HUES64 (cell line): Measurements from ENCODE around the gene MNT.

ENCODE experiments used
- H3K27ac ChIP-seq: 2 replicates; pipeline ENCODE4 v1.7.0; 2013; ENCODE audit warnings: low read depth, low read length, inconsistent platforms
- H3K27me3 ChIP-seq: 2 replicates; pipeline ENCODE4 v1.6.1; 2013; ENCODE audit warnings: mild to moderate bottlenecking, low read length; ENCODE audit not compliant: insufficient read depth
- H3K36me3 ChIP-seq: 2 replicates; pipeline ENCODE4 v1.6.1; 2013; ENCODE audit warnings: mild to moderate bottlenecking, low read length; ENCODE audit not compliant: insufficient read depth
- H3K4me1 ChIP-seq: 2 replicates; pipeline ENCODE4 v1.6.1; 2013; ENCODE audit warnings: mild to moderate bottlenecking, low read length, moderate library complexity; ENCODE audit not compliant: insufficient read depth
- H3K4me3 ChIP-seq: 2 replicates; pipeline ENCODE4 v1.5.1; 2013; ENCODE audit warnings: mild to moderate bottlenecking, low read length, moderate library complexity
- H3K9ac ChIP-seq: 2 replicates; pipeline ENCODE4 v1.6.1; 2013; ENCODE audit warnings: mild to moderate bottlenecking, low read depth, low read length
- H3K9me3 ChIP-seq: 2 replicates; pipeline ENCODE4 v1.6.1; 2013; ENCODE audit warnings: low read depth, low read length; ENCODE audit not compliant: insufficient read depth
- WGBS: fragments of 150-250, 120-280 bp; methylation state at CpG from one replicate; pipeline ENCODE4 v1.1.7; 2013; ENCODE audit warnings: missing lambda C conversion rate; 5-methylcytosine and 5-hydroxymethylcytosine counted together

Gene MNT

GRCh38 chr17:2336852-2337543, 63.9 kb downstream of the MNT start, which contains the start of gene SGSM2:
Gene SGSM2 (plus strand): TSS chr17:2337501. CDS start chr17:2337689, 188 bp downstream.
- peaks cover 40% of the 10 kb centered on the region for H3K36me3 ChIP-seq
- H3K27ac ChIP-seq = peak within 1 kb of the TSS; percentile 85; the same call in 1 of the 2 replicates
- no peaks in the 10 kb centered on the region for H3K9me3 ChIP-seq
- no peaks in the 10 kb centered on the region for H3K27me3 ChIP-seq
- 1% methylated on average over 77 of the region's 77 CpGs for WGBS
- peak within 1 kb of the TSS; percentile 97 for H3K9ac ChIP-seq
- H3K4me3 ChIP-seq = peak within 1 kb of the TSS; percentile 97
- H3K4me1 ChIP-seq = peaks cover 19% of the 10 kb centered on the region; the same call in 1 of the 2 replicates

GRCh38 chr17:2336215-2336851, 64.5 kb downstream of the MNT start, which contains the start of gene TSR1:
Gene TSR1 (minus strand): TSS chr17:2336457. CDS start chr17:2336427, 30 bp downstream.
- peak within 1 kb of the TSS; percentile 97 for H3K9ac ChIP-seq
- peak within 1 kb of the TSS; percentile 85 for H3K27ac ChIP-seq
- H3K4me1 ChIP-seq = peaks cover 19% of the 10 kb centered on the region; the same call in 1 of the 2 replicates
- WGBS = under 1% methylated on average over 48 of the region's 48 CpGs
- H3K9me3 ChIP-seq = no peaks in the 10 kb centered on the region
- peak within 1 kb of the TSS; percentile 97 for H3K4me3 ChIP-seq
- peaks cover 42% of the 10 kb centered on the region for H3K36me3 ChIP-seq
- H3K27me3 ChIP-seq = no peaks in the 10 kb centered on the region

- Histone ChIP-seq H3K36me3 (peaks cover 47% of the 10 kb centered on the region), H3K9ac (peak overlapping the region; percentile 97), H3K27me3 (no peaks in the 10 kb centered on the region), H3K4me1 (peaks cover 19% of the 10 kb centered on the region; the same call in 1 of the 2 replicates), H3K9me3 (no peaks in the 10 kb centered on the region), H3K4me3 (peak overlapping the region; percentile 97), H3K27ac (peak overlapping the region; percentile 85)
- WGBS = 3% methylated on average over 17 of the region's 17 CpGs
Observed at GRCh38 chr17:2335726-2336214, 65.1 kb downstream of the MNT start.
